Renal cortical epithelial cell (primary cell): ENCODE measurements around the gene RANBP10. TPM values are rescaled to one million over a fixed set of nuclear protein-coding genes. Genes with fewer than 3 reads are reported as not detected.

ENCODE experiments used
- DNase-seq: peaks from one replicate; pipeline ENCODE4 v3.0.0-alpha.2; 2011; ENCODE audit warnings: low read depth
- total RNA-seq: library from RNA; depleted of rRNA; stranded (reverse); fragments of >200 nt; gene quantifications from 2 replicates; pipeline ENCODE4 v1.2.3, GENCODE V29; 2014

The RANBP10 gene
- total RNA-seq, 1 donor from 2014 or later, result 11.0 TPM

DNA sequence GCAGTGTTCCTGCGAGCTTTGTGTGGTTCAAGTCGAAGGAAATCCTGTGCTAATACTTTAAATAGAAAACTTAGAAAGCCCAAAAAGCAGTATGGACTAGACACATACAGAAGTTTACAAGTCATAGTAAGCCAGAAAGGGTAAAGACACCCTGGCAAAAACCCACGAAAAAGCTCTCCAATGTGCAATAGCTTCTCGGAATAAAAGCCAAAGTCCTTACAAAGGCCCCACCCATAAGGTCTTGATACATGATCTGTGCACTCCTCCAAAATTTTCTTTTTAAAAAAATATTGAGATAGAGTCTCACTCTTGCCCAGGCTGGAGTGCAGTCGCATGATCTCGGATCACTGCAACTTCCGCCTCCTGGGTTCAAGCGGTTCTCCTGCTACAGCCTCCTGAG, 129.4 kb downstream of the RANBP10 start:
- DNase-seq, result no peak

DNA sequence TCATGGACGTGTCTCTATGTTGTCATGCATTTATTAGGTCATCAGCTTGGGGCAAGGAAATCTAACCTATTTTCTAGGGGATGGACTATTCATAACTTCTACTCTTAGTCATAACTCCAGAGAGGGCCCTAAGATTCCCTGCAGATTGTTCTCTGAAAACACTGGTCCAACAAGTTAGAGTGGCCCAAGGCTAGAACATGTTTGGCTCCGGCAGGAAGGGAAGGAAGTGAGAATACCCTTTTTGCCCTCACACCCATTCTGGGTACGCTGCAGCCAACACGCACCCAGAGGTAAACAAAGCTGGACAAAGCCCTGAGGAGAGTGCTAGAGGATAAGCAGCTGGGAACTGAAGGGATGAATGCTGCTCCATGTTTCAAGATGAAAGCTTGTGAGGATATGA, 129.8 kb downstream of the RANBP10 start:
- no peak for DNase-seq

GRCh38 chr16:67675999-67676398, 130.4 kb downstream of the RANBP10 start:
- DNase-seq, result no peak

- no peak for DNase-seq
Observed at GRCh38 chr16:67675579-67675935, 130.8 kb downstream of the RANBP10 start.

DNA sequence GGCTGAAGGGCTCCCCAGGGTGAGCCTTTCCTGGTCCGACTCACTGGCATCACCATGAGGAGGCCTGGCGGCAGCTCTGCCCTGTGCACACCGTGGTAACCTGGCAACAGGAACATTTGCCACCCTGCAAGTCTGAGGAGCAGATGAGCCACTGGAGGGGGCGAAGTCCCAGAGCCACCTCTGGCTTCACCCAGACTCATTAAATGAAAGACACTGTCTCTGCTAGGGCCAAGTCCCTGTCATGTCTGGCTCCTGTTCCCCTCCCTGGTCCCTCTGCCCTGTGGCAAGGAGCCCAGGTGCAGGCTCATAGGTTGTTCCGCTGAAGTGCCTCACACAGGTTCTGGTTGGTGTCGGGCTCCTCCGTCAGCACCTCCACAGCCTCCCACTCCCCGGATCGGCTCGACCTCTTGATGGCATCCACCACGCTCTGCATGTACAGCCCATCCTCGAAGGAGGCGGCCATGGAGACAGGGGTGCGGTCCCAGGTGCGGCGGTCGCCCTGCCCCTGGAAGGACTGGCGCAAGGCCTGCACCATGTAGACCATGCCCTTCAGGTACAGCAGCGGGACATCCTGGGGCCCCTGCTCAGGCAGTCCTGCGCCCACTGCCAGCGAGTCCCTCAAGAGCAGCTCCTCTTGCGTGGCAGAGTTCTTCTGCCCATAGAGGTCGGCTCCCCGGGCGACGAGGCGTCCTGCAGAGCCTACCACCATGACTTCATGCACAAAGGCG, 131.3 kb downstream of the RANBP10 start:
- no peak for DNase-seq

- DNase-seq, result peak; percentile 34
Observed at GRCh38 chr16:67673712-67674580, 132.4 kb downstream of the RANBP10 start.

Other genes starting within 250 kb of the RANBP10 start
- 14.8 and 35.6 TPM in 2 replicates for gene CTCF, start 244.0 kb downstream of the RANBP10 start, total RNA-seq
- 0.55 and 2.8 TPM in 2 replicates for gene CARMIL2, start 161.4 kb downstream of the RANBP10 start, total RNA-seq
- gene ACD, start 146.3 kb downstream of the RANBP10 start, total RNA-seq, result 10.0 and 11.3 TPM in 2 replicates
- gene PARD6A, start 145.6 kb downstream of the RANBP10 start, total RNA-seq, result 2.8 and 16.1 TPM in 2 replicates
- 14.6 and 22.8 TPM in 2 replicates for gene ENKD1, start 139.8 kb downstream of the RANBP10 start, total RNA-seq
- gene C16orf86, start 139.7 kb downstream of the RANBP10 start, total RNA-seq, result 4.6 and 11.1 TPM in 2 replicates
- 24.7 and 33.6 TPM in 2 replicates for gene GFOD2, start 87.2 kb downstream of the RANBP10 start, total RNA-seq
- under 0.01 and 4.8 TPM in 2 replicates for gene TSNAXIP1, start 329 bp upstream of the RANBP10 start, total RNA-seq
- gene THAP11, start 35.8 kb upstream of the RANBP10 start, total RNA-seq, result 19.6 and 36.1 TPM in 2 replicates
- gene NUTF2, start 40.4 kb upstream of the RANBP10 start, total RNA-seq, result 204 and 241 TPM in 2 replicates
- gene CENPT, start 41.1 kb upstream of the RANBP10 start, total RNA-seq, result 34.7 and 37.2 TPM in 2 replicates
- gene EDC4, start 66.5 kb upstream of the RANBP10 start, total RNA-seq, result 48.4 and 62.9 TPM in 2 replicates
- not detected in 2 replicates for gene NRN1L, start 78.3 kb upstream of the RANBP10 start, total RNA-seq
- gene PSKH1, start 86.7 kb upstream of the RANBP10 start, total RNA-seq, result 14.8 and 39.7 TPM in 2 replicates
- 0.15 and 0.69 TPM in 2 replicates for gene CTRL, start 125.3 kb upstream of the RANBP10 start, total RNA-seq
- gene PSMB10, start 130.3 kb upstream of the RANBP10 start, total RNA-seq, result 26.4 and 143 TPM in 2 replicates
- gene LCAT, start 137.6 kb upstream of the RANBP10 start, total RNA-seq, result 2.1 and 5.8 TPM in 2 replicates
- gene SLC12A4, start 162.1 kb upstream of the RANBP10 start, total RNA-seq, result 42.0 and 104 TPM in 2 replicates
- not detected in 2 replicates for gene DPEP3, start 173.9 kb upstream of the RANBP10 start, total RNA-seq
- gene DPEP2, start 192.9 kb upstream of the RANBP10 start, total RNA-seq, result not detected in 2 replicates
- not detected in 2 replicates for gene DPEP2NB, start 209.4 kb upstream of the RANBP10 start, total RNA-seq
- 12.9 TPM in 2 replicates for gene DDX28, start 216.7 kb upstream of the RANBP10 start, total RNA-seq
- 19.0 and 23.8 TPM in 2 replicates for gene DUS2, start 216.7 kb upstream of the RANBP10 start, total RNA-seq